Mesendoderm (in vitro differentiated cells): Measurements from ENCODE around the gene ALDH1L1.

ENCODE experiments used
- DNase-seq: peaks from one replicate; pipeline ENCODE4 v3.0.0; 2013
- H2AK5ac ChIP-seq: 2 replicates; pipeline ENCODE4 v1.6.1; 2013; ENCODE audit warnings: low read length, inconsistent platforms
- H2BK120ac ChIP-seq: 2 replicates; pipeline ENCODE4 v1.6.1; 2013; ENCODE audit warnings: low read depth, mild to moderate bottlenecking, low read length, moderate library complexity, mixed read lengths
- H2BK15ac ChIP-seq: replicated peaks from 2 replicates; pipeline ENCODE4 v1.6.1; 2013; ENCODE audit warnings: low read depth, mild to moderate bottlenecking, moderate library complexity
- H2BK5ac ChIP-seq: 2 replicates; pipeline ENCODE4 v1.6.1; 2013; ENCODE audit warnings: low read length, inconsistent platforms
- H3K18ac ChIP-seq: 2 replicates; pipeline ENCODE4 v1.6.1; 2013; ENCODE audit warnings: mild to moderate bottlenecking, low read length, mixed read lengths
- H3K23ac ChIP-seq: one replicate; pipeline ENCODE4 v1.6.1; 2013; ENCODE audit warnings: low read length
- H3K27ac ChIP-seq: 2 replicates; pipeline ENCODE4 v1.5.1; 2013; ENCODE audit warnings: low read depth, mild to moderate bottlenecking, inconsistent platforms, low read length, moderate library complexity
- H3K27me3 ChIP-seq: 2 replicates; pipeline ENCODE4 v1.6.1; 2013; ENCODE audit warnings: low read length, control low read depth, mild to moderate bottlenecking, inconsistent platforms; ENCODE audit not compliant: insufficient read depth, poor library complexity
- H3K36me3 ChIP-seq: 2 replicates; pipeline ENCODE4 v1.6.1; 2013; ENCODE audit warnings: low read length, inconsistent platforms; ENCODE audit not compliant: control insufficient read depth, insufficient read depth
- H3K4ac ChIP-seq: one replicate; pipeline ENCODE4 v1.6.1; 2013; ENCODE audit warnings: low read depth, mild to moderate bottlenecking, low read length, moderate library complexity
- H3K4me1 ChIP-seq: 2 replicates; pipeline ENCODE4 v1.6.1; 2013; ENCODE audit warnings: low read depth, low read length, inconsistent platforms; ENCODE audit not compliant: control insufficient read depth
- H3K4me2 ChIP-seq: 2 replicates; pipeline ENCODE4 v1.6.1; 2013; ENCODE audit warnings: low read length
- H3K4me3 ChIP-seq: 2 replicates; pipeline ENCODE4 v1.5.1; 2013; ENCODE audit warnings: mild to moderate bottlenecking, low read length
- H3K56ac ChIP-seq: one replicate; pipeline ENCODE4 v1.6.1; 2013; ENCODE audit warnings: low read length
- H3K79me1 ChIP-seq: 2 replicates; pipeline ENCODE4 v1.6.1; 2013; ENCODE audit warnings: low read length, inconsistent platforms
- H3K79me2 ChIP-seq: 2 replicates; pipeline ENCODE4 v1.6.1; 2013; ENCODE audit warnings: mild to moderate bottlenecking, low read length; ENCODE audit not compliant: control insufficient read depth, insufficient read depth
- H3K9ac ChIP-seq: 2 replicates; pipeline ENCODE4 v1.6.1; 2013; ENCODE audit warnings: low read length, inconsistent platforms
- H4K5ac ChIP-seq: one replicate; pipeline ENCODE4 v1.6.1; 2013; ENCODE audit warnings: low read length
- H4K8ac ChIP-seq: one replicate; pipeline ENCODE4 v1.6.1; 2013; ENCODE audit warnings: low read depth, mild to moderate bottlenecking, control low read depth, low read length, moderate library complexity
- WGBS: extraction: QIAGEN DNeasy Blood & Tissue Kit; methylation state at CpG from one replicate; pipeline ENCODE4 v1.1.7; 2013; ENCODE audit warnings: low lambda C conversion rate, missing lambda C conversion rate; ENCODE audit not compliant: insufficient coverage; ENCODE audit errors: extremely low coverage; 5-methylcytosine and 5-hydroxymethylcytosine counted together

The ALDH1L1 gene

GRCh38 chr3:126155819-126156218 lies 24.6 kb downstream of the ALDH1L1 start:
- no peak overlapping the region for H3K23ac ChIP-seq
- H4K5ac ChIP-seq, result no peak overlapping the region
- no peak overlapping the region for H2BK120ac ChIP-seq
- H3K4me2 ChIP-seq, result no peak overlapping the region
- H3K4me3 ChIP-seq, result no peak overlapping the region
- no peak overlapping the region for H2BK5ac ChIP-seq
- H3K56ac ChIP-seq, result no peak overlapping the region
- no CpG with 5 or more reads among the region's 6 CpGs for WGBS
- H3K4ac ChIP-seq, result no peak overlapping the region
- H2BK15ac ChIP-seq, result no peak overlapping the region
- no peak overlapping the region for H3K27ac ChIP-seq
- no peaks in the 10 kb centered on the region for H3K4me1 ChIP-seq
- H3K18ac ChIP-seq, result no peak overlapping the region
- DNase-seq, result no peak
- H3K79me2 ChIP-seq, result no peaks in the 10 kb centered on the region
- no peaks in the 10 kb centered on the region for H3K27me3 ChIP-seq
- H3K79me1 ChIP-seq, result no peaks in the 10 kb centered on the region
- no peak overlapping the region for H3K9ac ChIP-seq
- H3K36me3 ChIP-seq, result no peaks in the 10 kb centered on the region
- no peak overlapping the region for H2AK5ac ChIP-seq
- no peak overlapping the region for H4K8ac ChIP-seq

GRCh38 chr3:126155280-126155640 lies 25.1 kb downstream of the ALDH1L1 start:
- no peaks in the 10 kb centered on the region for H3K4me1 ChIP-seq
- H3K9ac ChIP-seq, result no peak overlapping the region
- no peak overlapping the region for H3K18ac ChIP-seq
- no peak overlapping the region for H3K4me3 ChIP-seq
- DNase-seq, result no peak
- H2AK5ac ChIP-seq, result no peak overlapping the region
- H3K79me1 ChIP-seq, result no peaks in the 10 kb centered on the region
- no peak overlapping the region for H3K4me2 ChIP-seq
- H3K27me3 ChIP-seq, result no peaks in the 10 kb centered on the region
- no peak overlapping the region for H3K23ac ChIP-seq
- no peak overlapping the region for H2BK15ac ChIP-seq
- H4K8ac ChIP-seq, result no peak overlapping the region
- H2BK120ac ChIP-seq, result no peak overlapping the region
- no CpG with 5 or more reads among the region's 2 CpGs for WGBS
- H4K5ac ChIP-seq, result no peak overlapping the region
- no peak overlapping the region for H3K27ac ChIP-seq
- no peak overlapping the region for H3K56ac ChIP-seq
- no peak overlapping the region for H3K4ac ChIP-seq
- H3K36me3 ChIP-seq, result no peaks in the 10 kb centered on the region
- no peak overlapping the region for H2BK5ac ChIP-seq
- no peaks in the 10 kb centered on the region for H3K79me2 ChIP-seq

DNA sequence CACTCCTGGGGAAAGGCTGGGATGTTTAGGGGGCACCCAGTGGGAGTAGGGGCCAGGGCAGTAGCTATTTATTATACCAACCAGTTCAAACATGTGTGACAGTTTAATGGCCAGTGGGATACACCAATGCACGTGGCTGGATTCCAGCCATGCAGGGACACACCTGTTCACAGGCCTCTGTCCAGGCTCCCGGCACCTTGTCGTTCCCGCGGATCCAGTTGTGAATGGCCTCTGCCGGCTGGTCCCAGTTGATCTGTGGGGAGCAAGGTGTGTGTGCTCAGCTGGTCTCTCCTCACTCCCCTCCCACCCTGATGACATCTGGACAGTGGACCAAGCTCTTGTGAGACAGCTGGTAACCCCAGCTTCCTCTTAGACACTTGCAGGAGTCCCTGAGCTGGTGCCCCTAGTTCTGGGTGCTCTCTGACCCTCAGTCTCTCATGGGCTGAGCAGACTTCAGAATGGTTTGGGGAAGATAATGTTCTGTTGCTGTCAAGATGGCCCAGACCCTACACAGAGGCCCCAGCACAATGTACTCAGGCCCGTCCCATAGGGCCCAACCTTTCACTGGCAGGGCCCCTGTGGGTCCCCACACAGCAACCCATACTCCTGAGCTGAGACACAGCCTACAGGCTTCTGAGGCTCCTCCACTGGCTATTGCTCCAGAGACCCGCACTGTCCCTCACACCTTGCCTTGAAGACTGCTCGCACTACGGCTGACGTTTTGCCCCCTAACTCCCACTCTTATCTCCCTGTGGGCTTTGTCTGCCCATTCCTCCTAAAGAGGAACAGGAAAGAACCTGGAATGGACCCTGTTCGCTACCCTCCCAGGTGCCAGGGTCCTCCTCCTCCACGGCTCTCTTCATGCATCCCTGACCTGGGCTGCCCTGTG lies 25.8 kb downstream of the ALDH1L1 start:
- no peak overlapping the region for H2AK5ac ChIP-seq
- H3K36me3 ChIP-seq, result no peaks in the 10 kb centered on the region
- H4K8ac ChIP-seq, result no peak overlapping the region
- H3K9ac ChIP-seq, result no peak overlapping the region
- H3K27ac ChIP-seq, result no peak overlapping the region
- no CpG with 5 or more reads among the region's 13 CpGs for WGBS
- no peaks in the 10 kb centered on the region for H3K79me2 ChIP-seq
- no peak overlapping the region for H3K4ac ChIP-seq
- no peak overlapping the region for H3K23ac ChIP-seq
- H3K18ac ChIP-seq, result no peak overlapping the region
- DNase-seq, result no peak
- H2BK5ac ChIP-seq, result no peak overlapping the region
- H2BK15ac ChIP-seq, result no peak overlapping the region
- no peaks in the 10 kb centered on the region for H3K79me1 ChIP-seq
- H3K4me2 ChIP-seq, result no peak overlapping the region
- no peak overlapping the region for H3K4me3 ChIP-seq
- H2BK120ac ChIP-seq, result no peak overlapping the region
- no peaks in the 10 kb centered on the region for H3K4me1 ChIP-seq
- H4K5ac ChIP-seq, result no peak overlapping the region
- no peaks in the 10 kb centered on the region for H3K27me3 ChIP-seq
- no peak overlapping the region for H3K56ac ChIP-seq

- no peak overlapping the region for H2AK5ac ChIP-seq
- WGBS, result no CpG with 5 or more reads among the region's 8 CpGs
- H2BK15ac ChIP-seq, result no peak overlapping the region
- no peak overlapping the region for H3K4me3 ChIP-seq
- H4K5ac ChIP-seq, result no peak overlapping the region
- no peaks in the 10 kb centered on the region for H3K4me1 ChIP-seq
- no peak overlapping the region for H3K18ac ChIP-seq
- H3K56ac ChIP-seq, result no peak overlapping the region
- no peak overlapping the region for H3K27ac ChIP-seq
- no peak overlapping the region for H3K4me2 ChIP-seq
- no peak overlapping the region for H3K9ac ChIP-seq
- H3K27me3 ChIP-seq, result no peaks in the 10 kb centered on the region
- H3K4ac ChIP-seq, result no peak overlapping the region
- no peaks in the 10 kb centered on the region for H3K36me3 ChIP-seq
- no peak for DNase-seq
- H3K23ac ChIP-seq, result no peak overlapping the region
- no peaks in the 10 kb centered on the region for H3K79me1 ChIP-seq
- no peaks in the 10 kb centered on the region for H3K79me2 ChIP-seq
- no peak overlapping the region for H4K8ac ChIP-seq
- H2BK120ac ChIP-seq, result no peak overlapping the region
- H2BK5ac ChIP-seq, result no peak overlapping the region
Measured at GRCh38 chr3:126153695-126154360, 26.6 kb downstream of the ALDH1L1 start.

DNA sequence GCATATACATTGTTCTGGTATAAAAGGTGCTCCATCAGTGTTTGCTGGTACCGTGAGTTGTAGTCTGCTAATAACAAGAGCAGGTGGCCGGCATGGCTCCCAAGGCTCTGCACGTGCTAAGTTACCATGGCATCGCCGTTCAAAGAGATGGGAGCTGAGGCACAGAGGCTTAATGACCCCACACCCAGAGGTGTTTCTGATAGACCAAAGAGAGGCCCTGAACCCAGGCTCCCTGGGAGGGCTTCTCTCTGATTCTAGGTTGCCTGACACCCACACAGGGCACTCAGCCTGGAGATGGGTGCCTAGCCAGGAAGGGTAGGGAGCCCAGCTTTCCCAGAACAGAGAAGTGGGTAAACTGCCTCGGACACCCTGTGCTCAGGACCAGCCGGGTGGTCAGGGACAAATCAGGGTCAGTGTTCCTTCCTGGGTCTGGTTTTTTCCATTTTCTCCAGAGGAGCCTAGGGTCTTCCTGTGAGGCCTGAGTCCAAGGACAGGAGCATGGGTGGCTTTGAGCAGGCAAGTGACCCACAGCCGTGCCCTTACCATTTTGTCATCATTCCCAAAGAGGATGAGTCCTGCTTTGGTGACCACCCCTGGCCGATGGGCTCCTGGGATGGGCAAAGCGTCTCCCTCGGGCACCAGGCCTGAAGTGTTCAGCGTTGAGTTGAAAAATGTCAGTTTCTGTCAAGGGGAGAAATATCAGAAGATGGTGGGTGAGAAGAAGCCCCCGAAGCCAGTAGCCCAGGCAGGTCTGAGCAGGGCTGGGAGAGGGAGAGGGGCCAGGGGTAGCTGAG lies 27.3 kb downstream of the ALDH1L1 start:
- Histone ChIP-seq H2AK5ac (no peak overlapping the region), H3K79me2 (no peaks in the 10 kb centered on the region), H2BK15ac (no peak overlapping the region), H3K23ac (no peak overlapping the region), H3K27me3 (no peaks in the 10 kb centered on the region), H3K4me3 (no peak overlapping the region), H2BK120ac (no peak overlapping the region), H3K79me1 (no peaks in the 10 kb centered on the region), H4K5ac (no peak overlapping the region), H3K4ac (no peak overlapping the region), H2BK5ac (no peak overlapping the region), H3K36me3 (no peaks in the 10 kb centered on the region), H3K9ac (no peak overlapping the region), H3K4me1 (no peaks in the 10 kb centered on the region), H4K8ac (no peak overlapping the region), H3K4me2 (no peak overlapping the region), H3K56ac (no peak overlapping the region), H3K18ac (no peak overlapping the region), H3K27ac (no peak overlapping the region)
- DNase-seq, result no peak
- no CpG with 5 or more reads among the region's 13 CpGs for WGBS
